Activated CD4-positive, alpha-beta T cell treated with anti-CD3 and anti-CD28 coated beads, Interleukin-2, Interleukin-4, amounts not matched to agents 100 ng/mL and 50 ng/mL, durations not matched to agents 16 hours and 8 hours (primary cell): ENCODE results near the gene SPECC1.
"Not testable (repeated sequence)": the region's sequence is repeated elsewhere in the genome, so short reads cannot be mapped to it uniquely, and the experiment has no call there.

Experiments
- DNase-seq: peaks from one replicate; pipeline ENCODE4 v3.0.0-alpha.2; 2020; ENCODE audit warnings: low spot score

Gene SPECC1

GRCh38 chr17:20010936-20011335 lies 1.8 kb downstream of the SPECC1 start:
- no peak for DNase-seq

GRCh38 chr17:20012017-20012536 lies 2.9 kb downstream of the SPECC1 start:
- no peak for DNase-seq

GRCh38 chr17:20016475-20016992 lies 7.4 kb downstream of the SPECC1 start:
- not testable (repeated sequence) for DNase-seq

- no peak for DNase-seq
Measured at GRCh38 chr17:20022701-20023100, 13.5 kb downstream of the SPECC1 start.

GRCh38 chr17:20026960-20027359 lies 17.8 kb downstream of the SPECC1 start:
- DNase-seq = no peak

GRCh38 chr17:20028443-20028842 lies 19.3 kb downstream of the SPECC1 start:
- DNase-seq = no peak

GRCh38 chr17:20032636-20033035 lies 23.5 kb downstream of the SPECC1 start:
- DNase-seq = no peak

- no peak for DNase-seq
Measured at GRCh38 chr17:20033415-20033814, 24.3 kb downstream of the SPECC1 start.

GRCh38 chr17:20035501-20035900 lies 26.3 kb downstream of the SPECC1 start:
- DNase-seq = no peak

- not testable (repeated sequence) for DNase-seq
Measured at GRCh38 chr17:20037286-20037685, 28.1 kb downstream of the SPECC1 start.

GRCh38 chr17:20039037-20039436 lies 29.9 kb downstream of the SPECC1 start:
- DNase-seq = no peak

GRCh38 chr17:20040216-20040615 lies 31.1 kb downstream of the SPECC1 start:
- no peak for DNase-seq

GRCh38 chr17:20043021-20043420 lies 33.9 kb downstream of the SPECC1 start:
- no peak for DNase-seq

GRCh38 chr17:20045476-20045875 lies 36.3 kb downstream of the SPECC1 start:
- no peak for DNase-seq

- no peak for DNase-seq
Measured at GRCh38 chr17:20046629-20047028, 37.5 kb downstream of the SPECC1 start.

GRCh38 chr17:20051624-20052023 lies 42.5 kb downstream of the SPECC1 start:
- DNase-seq = no peak

- no peak for DNase-seq
Measured at GRCh38 chr17:20053361-20053964, 44.3 kb downstream of the SPECC1 start.

- DNase-seq = peak; percentile 58
Measured at GRCh38 chr17:20059728-20060188, 50.6 kb downstream of the SPECC1 start.

GRCh38 chr17:20063665-20064648 lies 54.8 kb downstream of the SPECC1 start:
- DNase-seq = peak; percentile 51

GRCh38 chr17:20066253-20066652 lies 57.1 kb downstream of the SPECC1 start:
- DNase-seq = no peak

- DNase-seq = no peak
Measured at GRCh38 chr17:20067711-20068110, 58.6 kb downstream of the SPECC1 start.

- DNase-seq = no peak
Measured at GRCh38 chr17:20068445-20068844, 59.3 kb downstream of the SPECC1 start.
